Heart right ventricle (tissue), 16 donors: ENCODE measurements around the gene TMPRSS3. TPM values are rescaled to one million over a fixed set of nuclear protein-coding genes. Genes with fewer than 3 reads are reported as not detected.

Experiments
- ATAC-seq, 8 donors: fragments of 200-7000 bp; cut with Tn5 transposase; one replicate each; pipeline ENCODE4 v1.9.1; 2020; ENCODE audit warnings: mild to moderate bottlenecking in 8 of 8, moderate library complexity in 8 of 8, moderate number of reproducible peaks in 1 of 8
- DNase-seq, 2 donors: peaks; one replicate each; pipeline ENCODE4 v3.0.0-alpha.2; 2020
- H3K27ac ChIP-seq, 10 donors: fragments of 200-600 bp; sonication (generic) in 2 of 10; one replicate each; pipeline versions ENCODE4 v1.5.0 to v1.8.0; 2020 to 2022; ENCODE audit warnings: mild to moderate bottlenecking in 3 of 10
- H3K27me3 ChIP-seq, 7 donors: fragments of 200-600 bp; one replicate each; pipeline ENCODE4 v1.8.0; 2021 to 2022; ENCODE audit warnings: mild to moderate bottlenecking in 2 of 7
- H3K36me3 ChIP-seq, 9 donors: fragments of 200-600 bp; sonication (generic) in 1 of 9; one replicate each; pipeline versions ENCODE4 v1.5.0 to v1.8.0; 2020 to 2022; ENCODE audit warnings: mild to moderate bottlenecking in 2 of 9
- H3K4me1 ChIP-seq, 9 donors: fragments of 200-600 bp; sonication (generic) in 1 of 9; one replicate each; pipeline versions ENCODE4 v1.5.0 to v1.8.0; 2020 to 2022; ENCODE audit warnings: mild to moderate bottlenecking in 4 of 9
- H3K4me3 ChIP-seq, 10 donors: fragments of 200-600 bp; sonication (generic) in 2 of 10; one replicate each; pipeline versions ENCODE4 v1.5.0 to v1.8.0; 2020 to 2022; ENCODE audit warnings: mild to moderate bottlenecking in 7 of 10, moderate library complexity in 2 of 10
- H3K9me3 ChIP-seq, 11 donors: fragments of 200-600 bp in 10 of 11; sonication (generic) in 2 of 11; one replicate each; pipeline versions ENCODE4 v1.5.0 to v1.8.0; 2013 to 2022; ENCODE audit warnings: mild to moderate bottlenecking in 2 of 11, control low read depth in 1 of 11, moderate library complexity in 1 of 11
- CTCF ChIP-seq, 9 donors: fragments of 200-600 bp; sonication (generic) in 2 of 9; IDR thresholded peaks; one replicate each; pipeline versions ENCODE4 v1.5.0 to v1.8.0; 2021 to 2022; ENCODE audit warnings: antibody characterized with exemption in 9 of 9, mild to moderate bottlenecking in 5 of 9, moderate library complexity in 1 of 9
- WGBS, 2 donors: extraction: QIAGEN DNeasy Blood & Tissue Kit; methylation state at CpG; one replicate each; pipeline ENCODE4 v1.1.7; 2013; ENCODE audit warnings: inconsistent platforms in 1 of 2; 5-methylcytosine and 5-hydroxymethylcytosine counted together
- intact Hi-C, 10 donors: fragments of 100-400 bp; cut with DNase I; formaldehyde crosslinking; loops; one replicate each; pipeline versions ENCODE4 v1.11.1 to v1.14.2; 2022
- polyA plus RNA-seq, 2 donors: library from polyadenylated mRNA; stranded (reverse); fragments of 200-250 nt; gene quantifications; one replicate each; pipeline ENCODE4 v1.2.3, GENCODE V29; 2013
- total RNA-seq, 10 donors: library from RNA; stranded (reverse); fragmentation: NEBNext Ultra II Directional in 3 of 10; extraction: Animal tissue kit (Norgen Biotek cat#: 25700) in 3 of 10; gene quantifications; one replicate each; pipeline versions ENCODE4 v1.2.1 to v1.2.4, GENCODE V29; 2021 to 2023
- donor health status: Arrhythmogenic right ventricular cardiomyopathy.
- donor health status: ischemic (EF 13 %, LVEDD 7.1; RV severe dilation, severe dysfunction).
- donor health status: healthy with polysubstance abuse.
- donor health status: DM: no; HTN: yes; CAD: no.
- donor health status: DM: no; HTN: no; CAD: no.
- donor health status: ischemic (EF 25% LVEDD 6.9; RV normal size, moderate dysfunction).
- donor health status: ischemic (EF 25% LVEDD 5.7; RV mildly dilated, moderate dysfunction).
- donor health status: healthy.
- donor health status: DM: yes; HTN: yes; CAD: no.
- donor health status: Ischemic cardiomyopathy.
- donor health status: ischemic (EF 35%, LVEDD 5.7; RV mildly dilated, moderate dysfunction).
- donor health status: nonischemic (EF 11% LVEDD 7.7; RV severe dilation, severe dysfunction).
- donor health status: DM: yes; HTN: yes; CAD: no.
- donor health status: PGD.
- donor health status: ischemic (EF 29% LVEDD 5.4; RV normal size, mild dysfunction).
- donor health status: nonischemic (EF 23%, LVEDD 6.1; RV moderate dilation, normal function).

The TMPRSS3 gene
- total and polyA plus RNA-seq, 12 donors = 0.01 to 1.0 (median 0.42) TPM; not detected in 9

DNA sequence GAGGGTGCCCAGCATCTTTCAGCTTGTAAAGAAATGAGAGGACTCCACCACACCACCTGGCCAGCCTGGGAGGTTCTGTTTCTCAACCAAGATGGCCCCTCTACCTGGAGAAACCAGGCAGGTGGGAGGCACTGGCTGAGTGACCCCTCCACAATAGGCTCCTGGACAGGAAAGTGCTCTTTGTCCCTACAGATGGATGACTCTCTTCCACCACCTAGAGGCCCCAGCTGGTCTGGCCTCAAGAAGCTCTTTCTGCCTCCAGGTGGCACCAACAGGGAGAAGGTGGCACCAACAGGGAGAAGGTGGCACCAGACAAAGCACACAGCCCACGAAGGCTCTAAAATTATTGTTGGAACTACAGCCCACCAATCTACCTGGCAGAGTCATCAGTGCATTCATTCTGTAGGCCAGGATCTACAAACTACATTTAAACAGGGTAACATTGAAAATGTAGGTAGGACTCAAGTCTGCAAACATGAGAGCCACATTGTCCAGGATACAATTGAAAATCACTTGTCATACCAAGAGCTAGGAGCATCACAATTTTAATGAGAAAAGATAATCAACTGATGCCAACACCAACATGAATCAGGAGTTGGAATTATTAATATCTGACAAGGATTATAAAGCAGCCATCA, 14.4 kb downstream of the TMPRSS3 start:
- peaks cover 0 to 18% (median 0%) of the 10 kb centered on the region in 11 donors for H3K9me3 ChIP-seq
- peaks cover 0 to 33% (median 6%) of the 10 kb centered on the region in 7 donors for H3K27me3 ChIP-seq
- DNase-seq = no peak
- TF ChIP-seq CTCF (IDR thresholded peaks at IDR 0.05) = peak in 7 of 9 donors; percentile 24 to 64 (median 43)
- intact Hi-C loops = no loop called here
- no peak for ATAC-seq
- H3K36me3 ChIP-seq = no peaks in the 10 kb centered on the region
- H3K4me3 ChIP-seq = no peak overlapping the region
- no peaks in the 10 kb centered on the region for H3K4me1 ChIP-seq
- H3K27ac ChIP-seq = no peak overlapping the region
- WGBS, 2 donors = 52 to 58% methylated on average over 1 of the region's 1 CpG

DNA sequence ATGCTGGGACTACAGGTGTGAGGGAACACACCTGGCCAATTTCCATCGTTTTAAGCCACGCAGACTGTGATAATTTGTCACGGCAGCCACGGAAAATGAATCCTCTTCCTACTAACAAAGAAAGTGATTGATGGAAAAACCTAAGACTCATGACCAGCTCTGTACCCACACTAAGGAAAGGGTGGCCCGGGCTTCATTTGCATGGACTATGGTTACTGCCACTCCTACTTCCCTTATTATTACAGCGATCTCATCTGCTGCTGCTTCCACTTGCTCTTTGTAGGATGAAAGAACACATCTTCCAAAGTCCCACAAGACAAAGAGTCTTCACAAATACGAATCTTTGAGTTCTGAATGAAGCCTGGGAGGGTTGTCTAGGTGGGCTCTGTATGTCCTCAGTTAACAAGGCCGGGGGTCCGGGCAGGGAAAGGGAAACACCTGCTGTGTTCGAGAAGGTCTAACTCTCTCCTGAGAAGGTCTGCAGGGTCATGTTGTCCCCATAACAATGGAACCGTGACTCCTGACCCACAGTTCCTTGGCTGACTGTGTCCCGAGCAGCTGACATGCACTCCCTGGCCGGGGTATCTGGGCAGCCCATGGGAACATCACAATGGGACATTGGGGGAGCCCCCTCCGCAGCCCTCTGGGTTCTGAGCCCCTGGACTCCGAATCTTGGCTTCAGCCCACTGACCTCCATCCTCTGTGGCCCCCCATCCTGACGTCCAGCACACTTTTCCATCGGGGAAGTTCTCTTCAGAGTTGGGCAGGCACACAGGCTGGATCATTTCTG, 16.2 kb downstream of the TMPRSS3 start:
- intact Hi-C loops = no loop called here
- H3K4me3 ChIP-seq = no peak overlapping the region
- ATAC-seq (no peak), DNase-seq (no peak)
- 78 to 80% methylated on average over 17 of the region's 17 CpGs for WGBS, 2 donors
- TF ChIP-seq CTCF (IDR thresholded peaks at IDR 0.05) = no peak
- H3K27me3 ChIP-seq = peaks cover 0 to 50% (median 21%) of the 10 kb centered on the region in 7 donors
- H3K36me3 ChIP-seq = no peaks in the 10 kb centered on the region
- peaks cover 0 to 18% (median 0%) of the 10 kb centered on the region in 11 donors for H3K9me3 ChIP-seq
- H3K4me1 ChIP-seq = no peaks in the 10 kb centered on the region
- H3K27ac ChIP-seq = no peak overlapping the region

DNA sequence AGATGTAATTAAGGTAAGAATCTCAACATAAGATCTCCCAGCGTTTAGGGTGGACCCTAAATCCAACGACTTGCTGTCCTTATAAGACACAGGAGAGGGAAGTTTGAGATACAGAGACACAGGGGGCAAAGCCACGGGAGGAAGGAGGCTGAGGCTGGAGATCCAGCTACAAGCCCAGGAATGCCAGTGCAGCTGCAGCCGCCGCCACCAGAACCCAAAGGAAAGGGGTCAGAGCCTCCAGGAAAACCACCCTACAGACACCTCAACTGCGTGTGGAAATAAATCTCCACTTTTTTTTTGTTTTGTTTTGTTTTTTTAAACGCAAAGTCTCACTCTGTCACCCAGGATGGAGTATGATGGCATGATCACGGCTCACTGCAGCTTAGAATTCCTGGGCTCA, 17.4 kb downstream of the TMPRSS3 start:
- Histone ChIP-seq H3K36me3 (no peaks in the 10 kb centered on the region), H3K4me3 (no peak overlapping the region)

More for the DNA sequence above, 17.4 kb downstream of the TMPRSS3 start:
- H3K27me3 ChIP-seq = peaks cover 0 to 57% (median 30%) of the 10 kb centered on the region in 7 donors
- whole genome bisulfite sequencing, 2 donors = 73 to 79% methylated on average over 8 of the region's 8 CpGs
- intact Hi-C loops = no loop called here
- H3K4me1 ChIP-seq = no peaks in the 10 kb centered on the region
- ATAC-seq (no peak), DNase-seq (no peak)
- no peak for TF ChIP-seq CTCF (IDR thresholded peaks at IDR 0.05)
- H3K9me3 ChIP-seq = peaks cover 0 to 18% (median 0%) of the 10 kb centered on the region in 11 donors
- no peak overlapping the region for H3K27ac ChIP-seq
